ENCODE data around the gene ZSWIM4.

ZSWIM4 gene

GRCh38 chr19:13758795-13759194, 36.4 kb upstream of the ZSWIM4 start:
- TF ChIP-seq CTCF (IDR thresholded peaks at IDR 0.05; ENCODE audit: low read depth, low read length) (no peak), MYC (IDR thresholded peaks at IDR 0.05; ENCODE audit: low read depth, low read length) (no peak), POLR2A (IDR thresholded peaks at IDR 0.05; ENCODE audit: extremely low read depth, insufficient read length) (no peak)
- TF ChIP-seq, protein P1, sequence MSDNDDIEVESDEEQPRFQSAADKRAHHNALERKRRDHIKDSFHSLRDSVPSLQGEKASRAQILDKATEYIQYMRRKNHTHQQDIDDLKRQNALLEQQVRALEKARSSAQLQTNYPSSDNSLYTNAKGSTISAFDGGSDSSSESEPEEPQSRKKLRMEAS (IDR thresholded peaks at IDR 0.05; ENCODE audit: low read depth, low read length): no peak
- no peak overlapping the region for H3K4me3 ChIP-seq (ENCODE audit: low read depth, low read length)
- DNase-seq (ENCODE audit: low read depth): no peak

DNA sequence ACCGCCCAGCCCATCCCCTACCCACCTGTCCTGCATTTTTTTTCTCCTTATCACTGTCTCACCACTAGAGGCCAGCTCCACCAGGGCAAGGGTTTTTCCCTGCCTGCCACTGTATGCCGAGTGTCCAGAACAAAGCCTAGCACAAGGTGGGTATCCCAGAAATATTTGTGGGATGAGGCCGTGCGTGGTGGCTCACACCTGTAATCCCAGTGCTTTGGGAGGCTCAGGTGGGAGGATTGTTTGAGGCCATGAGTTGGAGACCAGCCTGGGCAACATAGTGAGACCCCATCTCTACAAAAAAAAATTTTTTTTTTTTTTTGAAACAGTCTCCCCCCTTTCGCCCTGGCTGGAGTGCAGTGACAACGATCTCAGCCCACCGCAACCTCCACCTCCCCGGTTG, 33.8 kb upstream of the ZSWIM4 start:
- H3K4me3 ChIP-seq (ENCODE audit: low read depth, low read length): no peak overlapping the region
- TF ChIP-seq POLR2A (IDR thresholded peaks at IDR 0.05; ENCODE audit: extremely low read depth, insufficient read length) (no peak), MYC (IDR thresholded peaks at IDR 0.05; ENCODE audit: low read depth, low read length) (no peak), CTCF (IDR thresholded peaks at IDR 0.05; ENCODE audit: low read depth, low read length) (no peak)
- TF ChIP-seq, protein P1 (IDR thresholded peaks at IDR 0.05; ENCODE audit: low read depth, low read length): no peak
- no peak for DNase-seq (ENCODE audit: low read depth)

- TF ChIP-seq, protein P1 (IDR thresholded peaks at IDR 0.05; ENCODE audit: low read depth, low read length): no peak
- TF ChIP-seq POLR2A (IDR thresholded peaks at IDR 0.05; ENCODE audit: extremely low read depth, insufficient read length) (no peak), CTCF (IDR thresholded peaks at IDR 0.05; ENCODE audit: low read depth, low read length) (no peak), MYC (IDR thresholded peaks at IDR 0.05; ENCODE audit: low read depth, low read length) (no peak)
- DNase-seq (ENCODE audit: low read depth): no peak
- no peak overlapping the region for H3K4me3 ChIP-seq (ENCODE audit: low read depth, low read length)
Measured at GRCh38 chr19:13762635-13763235, 32.5 kb upstream of the ZSWIM4 start.

- H3K4me3 ChIP-seq (ENCODE audit: low read depth, low read length): no peak overlapping the region
- TF ChIP-seq MYC (IDR thresholded peaks at IDR 0.05; ENCODE audit: low read depth, low read length): no peak
- TF ChIP-seq, protein P1 (IDR thresholded peaks at IDR 0.05; ENCODE audit: low read depth, low read length): no peak
- DNase-seq (ENCODE audit: low read depth): no peak
Measured at GRCh38 chr19:13763265-13763664, 32.0 kb upstream of the ZSWIM4 start.

- DNase-seq (ENCODE audit: low read depth): peak; percentile 85
- TF ChIP-seq POLR2A (IDR thresholded peaks at IDR 0.05; ENCODE audit: extremely low read depth, insufficient read length) (peak; percentile 73), MYC (IDR thresholded peaks at IDR 0.05; ENCODE audit: low read depth, low read length) (peak; percentile 49; the same call in 1 of the 2 replicates), CTCF (IDR thresholded peaks at IDR 0.05; ENCODE audit: low read depth, low read length) (no peak)
- TF ChIP-seq, protein P1 (IDR thresholded peaks at IDR 0.05; ENCODE audit: low read depth, low read length): peak; percentile 78
- peak within 1 kb of the TSS; percentile 88 for H3K4me3 ChIP-seq (ENCODE audit: low read depth, low read length)
Measured at GRCh38 chr19:13764101-13764807, 31.0 kb upstream of the ZSWIM4 start, which contains the start of gene MRI1. TSS of gene MRI1 (plus strand) at chr19:13764522. CDS start at chr19:13764589, 67 bp downstream.

DNA sequence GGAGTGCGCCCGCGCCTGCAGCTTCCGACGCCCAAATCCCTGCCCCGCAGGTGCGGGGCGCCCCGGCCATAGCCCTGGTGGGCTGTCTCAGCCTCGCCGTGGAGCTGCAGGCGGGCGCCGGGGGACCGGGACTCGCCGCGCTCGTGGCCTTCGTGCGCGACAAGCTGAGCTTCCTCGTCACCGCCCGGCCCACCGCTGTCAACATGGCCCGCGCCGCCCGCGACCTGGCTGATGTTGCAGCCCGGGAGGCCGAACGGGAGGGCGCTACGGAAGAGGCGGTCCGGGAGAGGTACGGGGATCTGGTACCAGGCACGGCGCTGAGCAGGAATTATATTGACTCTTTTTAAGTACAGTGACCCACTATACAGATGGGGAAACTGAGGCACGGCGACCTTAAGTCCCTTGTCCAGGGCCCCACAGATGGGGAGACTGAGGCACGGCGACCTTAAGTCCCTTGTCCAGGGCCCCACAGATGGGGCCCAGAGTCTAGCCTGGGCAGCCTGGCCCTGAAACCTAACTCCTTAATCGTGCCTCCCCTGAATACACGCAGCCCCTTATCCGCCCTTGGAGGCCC, 30.3 kb upstream of the ZSWIM4 start:
- DNase-seq (ENCODE audit: low read depth): peak; percentile 55
- peak overlapping the region; percentile 65 for H3K4me3 ChIP-seq (ENCODE audit: low read depth, low read length)
- no peak for TF ChIP-seq POLR2A (IDR thresholded peaks at IDR 0.05; ENCODE audit: extremely low read depth, insufficient read length)
- TF ChIP-seq CTCF (IDR thresholded peaks at IDR 0.05; ENCODE audit: low read depth, low read length): no peak
- no peak for TF ChIP-seq MYC (IDR thresholded peaks at IDR 0.05; ENCODE audit: low read depth, low read length)
- TF ChIP-seq, protein P1 (IDR thresholded peaks at IDR 0.05; ENCODE audit: low read depth, low read length): no peak
